GM13976 (cell line): ENCODE data around the gene OR5AL1.

Experiments
- DNase-seq: peaks from one replicate; pipeline ENCODE4 v3.0.0; 2012; ENCODE audit warnings: low spot score
- CTCF ChIP-seq: IDR thresholded peaks from 2 replicates; pipeline ENCODE4 v1.5.1; 2012; ENCODE audit warnings: borderline replicate concordance, mild to moderate bottlenecking; ENCODE audit not compliant: insufficient read depth; ENCODE audit errors: extremely low read depth, missing control alignments, control extremely low read depth
- in situ Hi-C: fragments of 300-500 bp; cut with MboI; formaldehyde crosslinking; loops from one replicate; pipeline ENCODE4 v1.12.0; 2022; ENCODE audit warnings: low sequenced_read_pairs, mixed read lengths, inconsistent platforms; ENCODE audit not compliant: unreplicated experiment

Gene OR5AL1

GRCh38 chr11:56410801-56411200, 1.7 kb upstream of the OR5AL1 start:
- TF ChIP-seq CTCF: no peak
- in situ Hi-C loops: no loop called here

GRCh38 chr11:56453521-56453920, 41.0 kb downstream of the OR5AL1 start:
- DNase-seq: no peak
- no peak for TF ChIP-seq CTCF
- in situ Hi-C loops: no loop called here

More at GRCh38 chr11:56410801-56411200, 1.7 kb upstream of the OR5AL1 start:
- DNase-seq: no peak

GRCh38 chr11:56457076-56457475, 44.6 kb downstream of the OR5AL1 start:
- in situ Hi-C loops: no loop called here
- no peak for DNase-seq
- TF ChIP-seq CTCF: no peak
